ENCODE data around the gene BTBD19.
"Not testable (repeated sequence)": the region's sequence is repeated elsewhere in the genome, so short reads cannot be mapped to it uniquely, and the experiment has no call there.

The BTBD19 gene

DNA sequence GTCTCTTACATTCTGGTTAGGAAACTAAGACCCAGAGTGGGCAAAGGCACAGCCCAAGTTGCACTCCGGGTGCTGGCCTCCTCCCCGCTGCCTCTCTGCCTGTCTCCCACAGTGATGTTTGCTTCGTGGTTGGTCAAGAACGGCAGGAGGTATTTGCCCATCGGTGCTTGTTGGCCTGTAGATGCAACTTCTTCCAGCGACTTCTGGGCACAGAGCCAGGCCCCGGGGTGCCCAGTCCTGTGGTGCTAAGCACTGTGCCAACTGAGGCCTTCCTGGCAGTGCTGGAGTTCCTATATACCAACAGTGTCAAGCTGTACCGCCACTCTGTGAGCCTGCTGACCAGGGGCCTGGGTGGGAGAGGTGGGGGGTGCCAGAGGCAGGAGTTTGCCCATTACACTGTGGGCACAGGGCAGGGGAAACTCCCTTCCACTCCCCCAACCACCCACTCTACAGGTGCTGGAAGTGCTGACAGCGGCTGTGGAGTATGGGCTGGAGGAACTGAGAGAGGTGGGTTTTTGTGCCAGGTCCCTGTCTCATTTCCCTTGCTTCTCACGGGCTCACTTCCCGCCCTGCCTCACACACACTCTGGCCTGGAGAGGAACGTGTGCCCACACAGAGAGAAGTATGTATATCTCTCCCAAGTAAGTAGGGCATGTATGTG is 1.9 kb downstream of the BTBD19 start:
- DNase-seq: peak; percentile 41

DNA sequence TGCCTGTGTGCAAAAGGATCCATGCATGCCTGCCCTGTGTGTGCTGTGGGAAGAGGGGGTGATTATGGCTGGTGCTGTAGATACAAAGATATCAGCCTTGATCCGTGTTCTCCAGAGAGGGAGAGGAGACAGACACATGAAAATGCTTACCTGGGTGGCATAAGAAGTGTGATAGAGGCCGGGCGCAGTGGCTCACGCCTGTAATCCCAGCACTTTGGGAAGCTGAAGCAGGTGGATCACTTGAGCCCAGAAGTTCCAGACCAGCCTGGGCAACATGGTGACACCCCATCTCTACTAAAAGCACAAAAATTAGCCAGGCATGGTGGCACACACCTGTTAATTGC is 2.4 kb downstream of the BTBD19 start:
- DNase-seq: not testable (repeated sequence)

DNA sequence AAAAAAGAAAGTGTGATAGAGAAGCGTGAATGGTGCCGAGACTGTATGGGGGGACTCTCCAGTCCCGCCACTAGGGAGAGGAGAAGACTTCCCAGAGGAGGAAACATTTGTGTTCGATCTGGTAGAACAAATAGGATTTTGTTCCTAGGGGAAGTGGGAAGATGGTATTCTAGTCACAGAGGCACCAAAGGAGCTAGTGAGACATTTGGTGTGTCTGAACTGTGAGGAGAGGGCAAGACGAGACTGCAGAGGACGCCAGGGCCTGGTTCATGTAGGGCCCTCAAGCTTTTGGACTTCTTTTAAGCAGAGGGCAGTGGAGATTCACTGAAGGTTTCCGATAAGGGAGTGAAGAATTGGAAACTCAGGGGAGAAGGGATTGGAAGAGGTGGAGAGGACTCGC is 2.9 kb downstream of the BTBD19 start:
- DNase-seq: no peak

DNA sequence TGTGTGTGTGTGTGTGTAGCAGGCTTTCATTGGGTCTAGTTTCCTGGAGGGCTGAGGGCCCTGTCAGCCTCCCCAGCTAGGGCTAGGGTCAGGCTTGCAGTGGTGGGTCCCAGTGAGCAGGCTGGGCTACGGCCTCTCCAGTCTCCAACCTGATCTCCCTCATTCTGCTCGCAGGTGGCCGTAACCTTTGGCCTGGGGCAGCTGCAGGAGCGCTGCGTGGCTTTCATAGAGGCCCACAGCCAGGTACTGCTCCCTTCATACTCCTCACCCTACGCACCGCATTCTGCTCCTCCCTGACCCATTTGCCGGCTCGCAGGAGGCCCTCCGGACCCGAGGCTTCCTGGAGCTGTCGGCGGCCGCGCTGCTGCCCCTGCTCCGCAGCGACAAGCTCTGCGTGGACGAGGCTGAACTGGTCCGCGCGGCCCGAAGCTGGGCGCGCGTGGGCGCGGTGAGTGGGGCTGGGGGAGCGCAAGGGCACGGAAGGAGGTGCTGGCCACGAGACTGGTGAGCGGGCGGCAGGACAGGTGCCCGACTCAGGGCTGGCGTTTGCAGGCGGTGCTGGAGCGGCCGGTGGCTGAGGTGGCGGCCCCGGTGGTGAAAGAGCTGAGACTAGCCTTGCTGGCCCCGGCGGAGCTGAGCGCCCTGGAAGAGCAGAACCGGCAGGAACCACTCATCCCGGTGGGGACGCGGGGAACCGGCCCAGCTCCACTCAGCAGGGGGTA is 4.7 kb downstream of the BTBD19 start:
- DNase-seq: no peak

DNA sequence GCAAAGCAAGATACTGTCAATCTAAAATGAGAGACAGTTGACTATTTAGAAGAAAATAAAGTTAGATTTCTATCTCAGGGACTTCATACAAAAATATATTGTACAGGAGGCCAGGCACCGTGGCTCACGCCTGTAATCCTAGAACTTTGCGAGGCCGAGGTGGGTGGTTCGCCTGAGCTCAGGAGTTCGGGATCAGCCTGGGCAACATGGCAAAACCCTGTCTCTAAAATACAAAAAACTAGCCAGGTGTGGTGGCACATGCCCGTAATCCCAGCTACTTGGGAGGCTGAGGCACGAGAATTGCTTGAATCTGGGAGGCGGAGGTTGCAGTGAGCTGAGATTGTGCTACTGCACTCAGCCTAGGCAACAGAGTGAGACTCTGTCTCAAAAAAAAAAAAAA is 7.6 kb downstream of the BTBD19 start:
- DNase-seq: not testable (repeated sequence)

DNA sequence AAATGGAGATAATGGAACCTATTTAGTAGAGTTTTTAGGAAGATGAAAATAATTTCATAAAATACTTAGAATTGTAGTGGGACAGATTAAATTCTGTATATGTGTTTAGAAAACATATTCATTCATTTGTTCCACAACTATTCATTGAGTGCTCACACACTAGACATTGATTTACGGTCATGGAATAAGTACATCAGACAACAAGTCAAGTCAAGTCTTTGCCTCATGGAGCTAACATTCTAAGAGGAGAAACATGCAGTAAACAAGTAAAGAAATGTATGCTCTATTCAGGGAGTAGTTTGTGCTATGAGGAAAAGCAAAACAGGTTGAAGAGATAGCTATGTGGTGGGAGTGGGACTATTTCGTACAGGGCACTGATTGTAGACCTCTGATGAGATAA is 9.0 kb downstream of the BTBD19 start:
- DNase-seq: no peak

DNA sequence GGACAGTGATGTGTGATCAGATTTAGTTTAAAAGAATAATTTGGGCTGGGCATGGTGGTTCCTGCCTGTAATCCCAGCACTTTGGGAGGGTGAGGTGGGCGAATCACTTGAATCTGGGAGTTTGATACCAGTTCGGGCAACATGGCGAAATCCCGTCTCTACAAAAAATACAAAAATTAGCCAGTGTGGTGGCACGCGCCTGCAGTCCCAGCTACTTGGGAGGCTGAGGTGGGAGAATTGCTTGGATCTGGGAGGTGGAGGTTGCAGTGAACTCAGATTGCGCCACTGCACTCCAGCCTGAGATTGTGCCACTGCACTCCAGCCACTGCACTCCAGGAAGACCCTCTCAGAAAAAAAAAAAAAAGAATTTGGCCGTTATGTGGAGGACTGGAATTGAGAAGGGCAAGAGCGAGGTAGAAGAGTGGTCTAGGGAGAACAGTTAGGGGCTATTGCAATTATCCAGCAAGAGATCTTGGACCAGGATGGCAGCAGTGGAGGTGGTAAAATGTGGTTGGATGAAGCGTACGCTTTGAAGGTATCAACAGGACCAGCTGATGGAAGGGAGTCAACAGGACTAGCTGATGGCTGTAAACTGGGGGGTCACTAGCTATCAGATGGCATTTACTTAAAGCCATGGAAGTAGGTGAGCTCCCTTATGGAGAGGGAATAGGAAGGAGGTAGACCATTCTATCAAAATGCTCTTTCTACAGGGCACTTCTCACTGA is 9.6 kb downstream of the BTBD19 start:
- no peak for DNase-seq

DNA sequence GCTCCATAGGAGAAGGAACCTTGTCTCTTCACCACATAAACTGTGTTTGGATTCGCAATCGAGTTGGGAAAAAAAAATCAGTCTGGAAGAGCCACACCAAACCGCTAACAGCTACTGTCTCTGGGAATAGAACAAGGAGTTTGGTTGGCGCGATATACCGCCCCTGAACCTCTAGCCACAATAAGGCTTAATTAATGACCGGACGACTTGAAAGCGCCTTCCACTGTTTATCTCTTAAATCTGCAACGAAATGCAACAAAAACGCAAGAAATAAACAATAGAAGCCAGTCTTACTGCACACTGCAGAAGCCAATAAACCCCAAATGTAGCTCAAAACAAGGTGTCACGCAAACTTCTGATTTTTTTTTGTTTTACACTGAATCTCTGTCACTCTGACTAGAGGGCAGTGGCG is 10.9 kb downstream of the BTBD19 start:
- DNase-seq: no peak

DNA sequence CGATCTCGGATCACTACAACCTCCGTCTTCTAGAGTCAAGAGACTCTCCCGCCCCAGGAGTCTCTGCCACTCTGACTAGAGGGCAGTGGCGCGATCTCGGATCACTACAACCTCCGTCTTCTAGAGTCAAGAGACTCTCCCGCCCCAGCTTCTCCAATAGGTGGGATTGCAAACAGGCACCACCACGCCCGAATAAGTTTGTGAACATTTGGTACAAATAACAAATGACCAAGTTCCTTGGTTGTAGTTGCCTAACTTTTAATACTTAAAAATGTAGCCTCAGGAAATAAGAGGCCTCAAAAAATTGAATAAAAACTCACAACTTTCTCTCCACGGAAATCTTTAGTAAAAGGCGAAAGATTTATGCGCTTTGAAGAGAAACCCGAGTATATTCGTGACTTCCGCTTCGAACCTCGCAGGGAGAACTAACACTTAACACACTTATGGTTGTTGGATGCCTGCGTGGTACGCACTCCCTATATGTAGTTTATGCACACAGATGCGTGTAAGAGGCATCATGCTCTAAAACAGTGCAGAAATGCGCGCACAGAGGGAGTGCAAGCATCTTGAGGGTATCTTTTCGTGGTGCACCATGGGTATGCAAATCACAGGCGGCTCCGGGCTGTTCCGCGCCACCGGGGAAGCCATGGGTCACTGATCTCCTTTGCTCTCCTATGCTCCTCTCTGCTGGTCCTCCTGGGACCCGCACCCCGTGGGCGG is 11.4 kb downstream of the BTBD19 start:
- peak; percentile 97 for DNase-seq

DNA sequence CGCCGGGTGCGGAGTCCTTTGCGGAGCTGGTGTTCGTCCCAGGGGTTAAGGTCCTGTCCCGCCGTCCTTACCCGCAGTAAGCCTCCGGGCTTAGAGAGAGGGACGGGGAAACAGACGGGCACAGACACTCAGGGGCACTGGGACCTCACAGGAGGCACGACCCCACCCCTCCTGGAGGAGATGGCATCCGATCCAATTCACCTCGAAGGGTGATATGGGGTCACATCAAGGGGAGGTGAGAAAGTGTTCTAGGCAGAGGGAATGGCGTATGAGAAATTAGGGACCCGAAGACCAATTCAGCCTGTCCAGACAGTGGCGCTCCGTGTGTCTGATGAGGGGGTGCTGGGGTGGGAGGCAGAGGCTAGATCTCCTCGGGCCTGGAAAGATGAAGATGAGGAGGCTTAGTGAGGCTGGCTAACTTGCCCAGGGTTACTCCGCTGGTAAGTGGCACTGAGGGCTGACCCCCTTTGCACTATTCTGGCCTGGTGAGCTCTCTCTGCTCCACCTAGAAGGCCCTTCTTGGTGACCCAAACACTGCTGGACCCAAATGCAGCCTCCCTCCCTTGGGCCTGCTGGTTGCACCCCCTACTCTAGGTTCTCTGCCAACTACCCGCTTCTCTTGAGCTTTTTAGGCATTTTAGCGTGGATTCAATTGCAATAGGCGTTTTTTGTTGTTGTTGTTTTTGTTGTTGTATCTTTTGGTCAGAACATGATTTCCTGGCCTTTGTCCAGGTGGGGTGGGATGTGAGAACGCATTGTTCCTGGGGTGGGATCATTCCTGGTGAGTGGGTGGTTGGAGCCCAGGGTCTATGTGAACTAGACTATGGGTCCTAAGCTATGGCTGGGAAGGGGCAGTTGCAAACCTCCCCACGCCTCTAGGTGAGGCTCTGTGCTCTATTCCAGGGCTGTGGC is 12.3 kb downstream of the BTBD19 start:
- DNase-seq: no peak

DNA sequence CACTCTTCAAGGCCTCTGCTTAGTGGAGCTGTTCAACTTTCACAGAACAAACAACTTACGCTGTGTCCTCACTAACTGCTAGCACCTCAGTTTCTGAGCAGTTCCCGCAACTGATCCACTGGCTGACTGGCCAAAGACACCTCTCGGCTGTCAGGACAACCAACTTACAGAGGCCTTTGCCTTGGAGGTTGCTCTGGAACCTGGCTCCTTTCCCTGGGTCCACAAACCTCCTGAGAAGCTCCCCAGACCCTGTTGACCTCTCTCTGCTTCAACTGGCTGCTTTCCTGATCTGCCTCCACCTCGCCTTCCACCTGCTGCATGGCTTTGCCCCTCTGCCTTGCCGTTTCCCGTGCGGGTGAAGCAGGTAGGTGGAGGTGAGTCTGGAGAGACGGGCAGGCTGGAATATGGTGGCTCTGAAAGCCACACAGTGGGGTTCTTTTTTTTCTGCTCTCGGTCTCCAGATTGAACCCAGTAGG is 13.0 kb downstream of the BTBD19 start:
- DNase-seq: no peak

DNA sequence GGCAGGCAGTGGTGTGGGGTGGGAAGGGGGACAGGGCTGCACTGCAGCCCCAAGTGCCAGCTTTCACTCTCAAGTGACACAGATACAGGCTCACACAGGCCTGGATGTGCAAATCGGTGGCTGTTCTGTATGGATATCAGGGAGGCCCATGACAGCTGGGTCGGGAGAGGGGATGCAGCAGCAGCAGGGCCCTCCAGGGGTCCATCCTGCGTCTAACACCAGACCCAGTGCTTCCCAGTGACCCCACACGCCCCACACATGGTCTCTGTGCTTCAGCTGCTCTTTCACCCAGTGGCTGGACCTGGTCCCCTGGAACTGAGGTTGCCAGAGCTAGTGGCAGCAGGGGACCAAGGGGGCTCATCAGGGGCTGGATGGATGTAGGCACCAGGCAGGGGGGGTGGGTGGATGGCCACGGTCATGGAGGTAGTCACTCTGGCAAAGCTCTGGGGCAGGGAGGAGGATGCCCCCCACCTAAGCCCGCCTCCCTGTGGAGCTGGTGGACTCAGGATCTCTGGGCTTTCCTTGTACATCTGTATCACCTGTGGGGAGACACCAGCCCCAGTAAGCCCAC is 13.9 kb downstream of the BTBD19 start:
- DNase-seq: no peak

DNA sequence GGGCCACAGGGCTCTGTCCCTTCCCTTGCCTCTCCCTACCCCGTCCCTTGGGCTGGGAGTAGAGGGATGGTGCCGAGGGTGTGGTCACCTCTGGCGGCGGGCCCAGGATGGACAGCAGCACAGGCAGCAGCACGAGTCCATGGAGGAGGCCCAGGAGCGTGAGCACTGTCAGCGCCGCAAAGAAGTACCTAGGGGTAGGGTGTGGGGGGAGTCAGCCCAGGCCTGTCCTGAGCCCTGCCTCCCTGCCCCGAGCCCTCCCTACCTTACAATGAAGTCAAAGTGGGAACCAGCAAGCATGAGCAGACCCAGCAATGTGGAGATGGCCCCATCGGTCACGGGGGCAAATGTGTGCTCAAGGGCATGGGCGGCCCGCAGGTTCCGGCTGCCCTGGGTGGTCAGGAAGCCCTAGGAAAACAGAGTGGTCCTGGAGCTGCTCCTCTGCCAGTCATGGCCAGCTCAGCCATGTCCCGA is 14.7 kb downstream of the BTBD19 start:
- no peak for DNase-seq

DNA sequence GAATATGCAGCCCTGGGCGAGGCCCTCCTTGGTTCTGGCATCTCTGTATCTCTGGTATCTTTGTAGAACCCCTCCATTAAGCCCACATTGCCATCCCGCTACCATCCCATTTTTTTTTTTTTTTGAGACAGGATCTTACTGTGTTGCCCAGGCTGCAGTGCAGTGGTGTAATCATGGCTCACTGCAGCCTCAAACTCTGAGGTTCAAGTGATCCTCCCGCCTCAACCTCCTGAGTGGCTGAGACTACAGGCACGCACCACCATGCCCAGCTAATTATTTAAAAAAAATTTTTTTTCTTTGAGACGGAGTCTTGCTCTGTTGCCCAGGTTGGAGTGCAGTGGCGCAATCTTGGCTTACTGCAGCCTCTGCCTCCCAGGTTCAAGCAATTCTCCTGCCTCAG is 16.1 kb downstream of the BTBD19 start:
- DNase-seq: not testable (repeated sequence)

DNA sequence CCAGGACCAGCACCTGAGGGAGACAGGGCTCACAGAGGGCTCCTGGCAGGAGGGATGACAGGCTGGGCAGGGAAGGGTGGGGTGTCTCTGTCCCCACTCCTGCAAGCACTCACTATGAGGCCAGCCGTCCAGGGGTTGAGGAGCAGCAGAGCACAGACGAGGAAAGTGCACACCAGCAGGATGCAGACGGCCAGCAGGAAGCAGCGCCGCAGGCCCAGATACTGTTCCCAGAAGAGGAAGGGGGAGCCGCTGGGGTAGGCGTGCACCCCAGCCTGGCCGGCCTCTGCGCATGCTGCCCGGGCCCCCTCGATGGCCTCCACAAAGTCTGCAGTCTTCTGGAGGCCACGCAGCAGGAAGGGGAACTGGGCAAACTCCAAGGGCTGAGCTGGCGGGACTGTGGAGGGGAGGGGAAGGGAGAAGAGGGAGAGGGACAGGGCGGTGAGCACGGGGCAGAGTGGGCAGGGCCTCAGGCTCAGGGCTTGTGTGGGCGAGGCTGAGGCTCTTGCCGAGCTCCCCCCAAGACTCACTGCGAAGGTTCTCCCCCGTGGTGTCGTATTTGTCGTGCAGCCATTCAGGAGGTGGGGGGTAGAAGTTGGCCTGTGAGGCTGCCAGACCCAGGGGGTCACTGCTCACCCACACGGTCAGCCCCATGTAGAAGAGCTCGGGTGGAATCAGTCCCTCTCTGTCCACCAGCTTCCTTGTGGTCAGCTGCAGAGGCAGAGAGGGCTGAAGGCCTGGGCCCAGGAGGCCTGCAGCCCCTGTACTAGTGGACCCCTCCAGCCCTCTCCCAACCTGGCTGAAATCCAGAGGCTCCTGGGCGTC is 18.3 kb downstream of the BTBD19 start:
- no peak for DNase-seq

DNA sequence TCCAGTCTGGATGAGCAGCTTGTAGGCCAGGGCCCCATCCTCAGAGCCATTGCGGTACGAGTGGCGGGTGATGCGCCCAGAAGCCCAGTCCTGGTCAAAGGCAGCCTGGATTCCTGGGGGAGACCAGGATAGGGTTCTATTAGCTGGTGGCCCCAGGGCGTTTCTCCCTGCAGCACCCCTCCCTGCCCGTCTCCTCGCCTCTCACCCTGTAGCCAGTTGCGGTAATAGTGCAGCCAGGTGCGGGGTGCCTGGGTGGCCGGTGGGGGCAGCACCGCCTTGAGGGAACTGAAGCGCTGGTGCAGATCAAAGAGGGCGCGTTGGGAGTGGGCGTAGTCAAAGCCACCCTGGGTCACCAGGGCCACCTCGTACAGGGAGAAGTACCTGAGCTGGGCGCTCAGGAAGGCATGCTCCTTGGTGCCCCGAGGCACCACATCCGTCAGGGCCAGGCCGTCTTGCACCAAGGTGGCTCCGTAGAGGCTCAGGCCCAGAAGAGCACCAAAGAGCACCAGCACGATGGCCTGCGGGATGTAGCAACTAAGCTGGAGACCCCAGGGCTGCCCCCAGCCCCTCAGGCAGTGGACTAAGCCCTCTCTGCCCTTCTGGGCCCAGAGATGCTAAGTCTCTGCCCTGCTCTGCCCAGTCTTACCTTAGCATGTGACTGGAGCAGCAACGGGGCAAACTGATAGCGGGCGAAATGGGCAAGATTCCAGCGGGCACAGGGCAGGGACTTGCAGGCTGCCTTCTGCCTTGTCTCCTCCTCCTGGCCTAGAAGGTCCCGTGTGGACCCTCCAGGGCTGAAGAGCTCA is 19.1 kb downstream of the BTBD19 start:
- no peak for DNase-seq

DNA sequence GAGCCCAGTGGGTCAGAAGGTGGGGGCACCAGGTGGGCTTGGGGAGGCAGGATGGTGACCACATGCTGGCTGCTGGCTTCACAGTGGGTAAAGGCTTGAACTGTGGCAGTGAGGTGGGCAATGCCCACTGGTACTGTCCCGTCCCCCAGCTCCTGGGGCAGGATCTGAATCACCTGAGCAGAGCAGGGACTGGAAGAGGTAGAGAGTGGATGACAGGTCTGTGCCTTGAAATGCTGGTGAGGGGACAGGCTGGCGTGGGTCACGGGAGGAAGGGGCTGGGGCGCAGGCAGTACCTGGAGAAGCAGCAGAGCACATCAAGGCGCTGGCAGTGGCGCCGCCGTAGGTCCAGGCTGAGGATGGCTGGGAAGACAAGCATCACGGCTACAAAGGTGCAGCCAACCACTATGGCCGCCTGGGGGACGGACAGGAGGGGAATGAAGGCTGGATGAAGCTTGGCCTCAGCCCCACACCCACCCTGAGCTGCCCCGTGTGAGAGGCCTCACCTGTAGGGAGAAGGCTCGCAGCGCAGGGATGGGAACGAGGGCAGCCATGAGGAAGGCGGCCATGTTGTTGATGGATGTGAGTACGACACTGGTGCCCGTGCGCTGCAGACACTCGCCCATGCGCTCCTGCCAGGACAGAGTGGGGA is 19.8 kb downstream of the BTBD19 start:
- DNase-seq: no peak

DNA sequence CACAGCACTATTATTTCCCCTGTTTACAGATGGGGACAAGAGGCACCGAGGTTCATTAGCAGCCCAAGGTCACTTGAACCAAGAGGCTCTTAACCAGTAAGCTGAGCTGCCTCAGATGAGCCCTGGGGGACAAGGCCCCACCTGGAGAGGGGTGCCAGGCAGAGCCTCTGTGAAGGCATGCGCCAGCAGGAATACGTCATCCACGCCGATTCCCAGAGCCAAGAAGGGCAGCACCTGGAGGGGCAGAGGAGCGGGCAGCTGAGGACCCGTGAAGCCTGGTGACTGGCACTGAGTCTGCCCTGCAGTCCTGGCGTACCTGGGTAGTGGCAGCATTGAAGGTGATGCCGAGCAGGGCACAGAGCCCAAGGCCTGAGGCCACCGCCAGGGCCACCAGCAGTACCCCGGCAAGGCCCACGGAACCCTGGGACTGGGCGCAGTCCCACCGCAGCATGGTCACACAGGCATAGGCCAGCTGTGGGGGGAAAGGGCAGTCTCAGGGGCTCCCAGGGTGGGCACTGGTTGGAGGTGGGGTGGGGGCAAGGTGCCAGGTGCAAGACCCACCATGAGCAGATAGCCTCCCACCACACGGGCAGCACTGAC is 20.6 kb downstream of the BTBD19 start:
- DNase-seq: no peak

All from EL (cell line).